Stimulated activated CD4-positive, alpha-beta T cell treated with anti-CD3 and anti-CD28 coated beads, Interleukin-2, amount 100 ng/mL, for 48 hours (primary cell): ENCODE results near the gene ITGB7.

Experiments used
- DNase-seq, 2 donors: peaks; one replicate each; pipeline ENCODE4 v3.0.0-alpha.2; 2020

The ITGB7 gene

DNA sequence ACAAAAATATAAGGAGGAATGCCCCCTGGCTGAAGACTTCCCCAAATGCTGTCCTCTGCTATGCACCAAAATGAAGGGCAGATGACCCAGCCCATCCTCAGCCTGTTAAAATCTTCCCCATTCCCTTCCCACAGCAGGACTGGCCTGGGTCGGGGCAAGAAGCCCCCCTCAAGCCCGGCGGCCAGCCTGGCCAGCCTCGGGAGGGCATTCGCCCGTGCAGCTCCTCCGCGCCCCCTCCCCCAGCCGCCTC, 24.5 kb upstream of the ITGB7 start:
- DNase-seq: no peak

GRCh38 chr12:53230108-53230845, 23.2 kb upstream of the ITGB7 start:
- DNase-seq: no peak

- no peak for DNase-seq
These were observed 22.4 kb upstream of the ITGB7 start for GRCh38 chr12:53229454-53229853.

GRCh38 chr12:53227836-53228235, 20.8 kb upstream of the ITGB7 start:
- DNase-seq: no peak

- DNase-seq: no peak
These were observed 20.3 kb upstream of the ITGB7 start for GRCh38 chr12:53227341-53227740.

GRCh38 chr12:53226815-53227214, 19.8 kb upstream of the ITGB7 start:
- DNase-seq: no peak

DNA sequence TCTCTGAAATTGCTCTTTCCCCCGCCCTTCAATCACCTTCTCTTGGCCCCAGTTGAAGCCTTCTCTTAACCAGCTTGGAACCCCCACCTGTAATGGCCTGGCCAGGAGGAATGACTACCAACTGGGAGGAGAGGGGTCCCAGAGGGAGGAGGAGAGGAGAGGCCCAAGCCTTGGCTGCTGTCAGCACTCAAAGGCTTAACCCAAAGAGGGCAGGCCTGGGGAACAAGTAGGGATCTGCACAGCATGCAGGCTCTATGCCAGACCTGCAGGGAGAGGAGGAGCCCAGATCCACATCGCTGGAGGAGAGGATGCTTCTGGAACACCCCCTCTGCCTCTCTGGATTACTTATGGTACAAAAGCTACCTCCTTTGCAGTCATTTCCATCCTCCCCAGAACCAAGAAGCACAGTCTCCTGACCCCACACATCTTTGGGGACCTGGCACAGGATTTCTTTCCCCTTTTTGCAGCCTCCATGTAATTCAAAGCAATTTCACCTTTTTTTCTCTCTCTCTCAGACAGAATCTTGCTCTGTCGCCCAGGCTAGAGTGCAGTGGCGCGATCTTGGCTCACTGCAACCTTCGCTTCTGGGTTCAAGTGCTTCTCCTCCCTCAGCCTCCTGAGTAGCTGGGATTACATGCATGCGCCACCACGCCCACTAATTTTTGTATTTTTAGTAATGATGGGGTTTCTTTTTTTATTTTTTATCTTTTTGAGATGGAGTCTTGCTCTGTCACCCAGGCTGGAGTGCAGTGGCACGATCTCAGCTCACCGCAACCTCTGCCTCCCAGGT, 18.8 kb upstream of the ITGB7 start:
- no peak for DNase-seq

- no peak for DNase-seq
These were observed 18.0 kb upstream of the ITGB7 start for GRCh38 chr12:53224897-53225634.

GRCh38 chr12:53224061-53224896, 17.2 kb upstream of the ITGB7 start:
- no peak for DNase-seq

DNA sequence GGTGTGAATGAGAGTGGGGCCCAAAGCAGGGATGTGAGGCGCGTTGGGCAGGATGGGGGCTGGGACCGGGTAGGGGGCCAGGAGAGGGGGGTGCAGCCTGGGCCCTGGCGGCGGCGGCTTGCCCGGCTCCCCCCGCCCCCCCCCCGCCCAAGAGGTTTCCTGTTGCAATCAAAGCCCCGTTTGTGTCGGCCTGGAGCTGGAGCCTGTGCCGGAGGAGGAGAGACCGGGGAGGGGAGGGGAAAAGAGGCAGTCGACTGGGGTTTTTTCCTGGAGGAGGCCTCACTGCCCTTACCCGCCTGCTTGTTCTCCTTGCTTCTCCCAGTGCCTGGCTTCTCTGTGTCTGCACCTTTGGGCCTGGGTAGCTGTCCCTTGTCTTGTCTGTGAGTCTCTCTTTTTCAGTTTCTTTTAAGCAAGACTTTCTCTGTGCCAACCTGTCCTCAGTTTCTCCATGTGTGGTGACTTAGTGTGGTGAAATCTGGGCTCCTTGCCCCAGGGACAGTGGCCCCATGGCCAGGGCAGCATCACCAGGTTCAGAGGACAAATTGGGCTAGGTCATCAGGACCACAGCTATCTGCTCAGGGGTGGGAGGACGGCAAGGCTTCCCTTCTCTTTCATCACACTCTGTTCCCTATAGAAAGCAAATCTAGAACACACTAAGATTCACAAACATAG, 16.5 kb upstream of the ITGB7 start:
- no peak for DNase-seq

DNA sequence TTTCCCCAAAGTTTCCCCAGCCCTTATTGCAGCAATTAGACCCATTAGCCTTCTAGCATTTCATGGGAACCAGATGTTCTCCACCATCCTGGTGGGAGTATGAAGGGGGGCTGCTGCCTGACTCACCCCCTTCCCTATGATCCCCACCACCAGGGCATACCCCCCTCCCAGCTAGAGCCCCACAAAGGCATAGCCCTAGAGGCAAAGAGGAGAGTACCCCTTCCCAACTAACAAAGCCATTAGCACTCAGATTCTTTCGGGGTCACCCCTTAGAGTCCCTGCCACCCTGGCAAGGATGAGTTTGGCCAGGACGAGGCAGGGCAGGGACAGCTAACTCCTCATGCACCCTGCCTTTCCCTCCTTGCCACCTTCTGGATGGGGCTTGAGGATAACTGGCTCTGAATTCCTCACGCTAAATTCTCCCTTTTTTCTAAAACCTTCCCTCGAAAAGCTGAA, 15.8 kb upstream of the ITGB7 start:
- no peak for DNase-seq

GRCh38 chr12:53222170-53222721, 15.2 kb upstream of the ITGB7 start:
- no peak for DNase-seq

- no peak for DNase-seq
These were observed 14.4 kb upstream of the ITGB7 start for GRCh38 chr12:53221203-53222080.

DNA sequence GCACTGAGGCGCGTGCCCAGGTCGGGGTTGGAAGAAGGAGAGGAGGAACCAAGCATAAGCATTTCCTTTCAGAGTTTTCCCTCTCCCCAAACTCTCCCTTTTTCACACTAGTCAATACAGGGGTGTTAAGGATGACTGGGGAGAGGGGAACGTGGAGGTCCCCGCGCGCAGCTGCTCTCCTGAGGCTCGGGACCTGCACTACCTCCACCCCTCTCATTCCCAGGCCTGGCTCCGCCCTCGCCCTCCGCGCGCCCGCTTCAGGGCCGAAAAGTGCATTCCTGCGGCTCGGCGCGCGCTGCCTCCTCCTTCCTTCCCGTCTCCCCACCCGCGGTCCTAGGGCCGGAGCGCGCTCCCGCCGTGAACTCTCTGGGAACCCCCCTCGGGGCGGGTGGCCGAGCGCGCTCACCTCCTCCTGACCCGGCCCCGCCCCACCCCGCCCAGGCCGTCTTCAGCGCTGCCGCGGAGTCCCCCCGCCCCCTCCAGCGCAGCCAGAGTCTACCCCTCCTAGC, 13.7 kb upstream of the ITGB7 start:
- peak; percentile 69 to 75 for DNase-seq

DNA sequence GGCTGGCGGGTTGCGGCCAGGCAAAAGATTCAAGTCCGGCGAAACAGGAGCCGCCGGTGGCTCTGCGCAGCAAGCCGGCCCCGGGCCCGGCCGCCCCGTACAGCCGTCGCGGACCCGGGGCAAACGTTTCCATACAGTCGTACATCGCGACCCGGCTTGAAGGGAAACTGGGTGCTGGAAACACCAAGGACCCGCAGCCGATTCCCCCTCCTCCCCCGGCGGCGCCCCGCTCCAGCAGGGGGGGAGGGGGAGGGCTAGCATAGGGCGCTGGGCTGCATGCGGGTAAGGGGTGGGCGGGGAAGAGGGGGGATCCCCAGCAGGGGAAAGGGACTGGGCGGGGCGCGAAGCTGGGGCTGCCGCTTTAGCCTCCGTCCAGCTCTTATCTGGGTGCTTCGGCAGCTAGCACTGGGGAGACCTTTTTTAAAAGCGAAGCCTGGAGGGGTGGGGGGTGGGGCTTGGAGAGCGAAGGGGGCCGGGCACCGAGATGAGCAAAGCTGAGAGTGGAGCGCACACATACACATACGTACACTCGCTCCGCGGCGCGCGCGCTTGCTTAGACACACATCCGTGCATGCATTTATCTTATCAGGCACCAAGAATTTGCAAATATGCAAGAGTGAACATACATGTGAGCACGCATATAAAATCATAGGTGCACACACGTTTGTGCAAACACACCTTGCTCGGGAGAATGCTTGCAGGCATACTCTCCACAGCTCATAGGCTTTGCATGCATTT, 13.1 kb upstream of the ITGB7 start:
- peak; percentile 66 to 71 for DNase-seq

GRCh38 chr12:53219292-53219955, 12.4 kb upstream of the ITGB7 start:
- peak in 1 of 2 donors; percentile 61 for DNase-seq

GRCh38 chr12:53218551-53219291, 11.7 kb upstream of the ITGB7 start:
- no peak for DNase-seq

DNA sequence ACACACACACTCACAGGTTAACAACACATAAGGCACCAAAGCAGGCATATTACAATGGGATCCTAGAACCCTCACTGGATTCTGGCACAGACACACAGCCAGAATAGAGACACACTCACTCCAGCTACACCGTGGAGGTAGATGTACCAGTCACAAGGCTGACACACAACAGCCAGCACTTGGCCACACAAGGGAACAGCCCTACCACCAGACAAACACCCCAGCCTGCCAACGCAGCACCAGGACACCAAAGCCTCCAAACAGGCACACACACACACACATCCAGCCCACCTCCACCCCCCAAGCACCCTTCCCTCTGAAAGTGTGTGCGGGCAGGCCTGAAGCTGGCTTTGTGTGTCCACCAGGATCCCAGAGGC, 10.9 kb upstream of the ITGB7 start:
- DNase-seq: no peak
